Esophagus muscularis mucosa (tissue), 4 donors: ENCODE results near the gene ELAC1.

Experiments
- EP300 ChIP-seq: sonication (generic); formaldehyde crosslinking; IDR thresholded peaks from one replicate; pipeline ENCODE4 v1.6.1; 2017; ENCODE audit warnings: antibody characterized with exemption
- POLR2A ChIP-seq: fragments of 450-650 bp; IDR thresholded peaks from one replicate; pipeline ENCODE4 v1.6.1; 2017; ENCODE audit warnings: antibody characterized with exemption, moderate library complexity, mild to moderate bottlenecking, low read depth
- TF ChIP-seq, protein P1 (sequence below), 3 experiments: fragments of 200-600 bp in 2 of 3; fragments of 450-650 bp in 1 of 3; sonication (generic) in 2 of 3; IDR thresholded peaks; one replicate each; pipeline ENCODE4 v1.5.1; 2017 to 2019; ENCODE audit warnings: antibody characterized with exemption in 3 of 3, mild to moderate bottlenecking in 2 of 3, moderate library complexity in 1 of 3

- TF ChIP-seq POLR2A (no peak), EP300 (no peak)
- TF ChIP-seq, protein P1, sequence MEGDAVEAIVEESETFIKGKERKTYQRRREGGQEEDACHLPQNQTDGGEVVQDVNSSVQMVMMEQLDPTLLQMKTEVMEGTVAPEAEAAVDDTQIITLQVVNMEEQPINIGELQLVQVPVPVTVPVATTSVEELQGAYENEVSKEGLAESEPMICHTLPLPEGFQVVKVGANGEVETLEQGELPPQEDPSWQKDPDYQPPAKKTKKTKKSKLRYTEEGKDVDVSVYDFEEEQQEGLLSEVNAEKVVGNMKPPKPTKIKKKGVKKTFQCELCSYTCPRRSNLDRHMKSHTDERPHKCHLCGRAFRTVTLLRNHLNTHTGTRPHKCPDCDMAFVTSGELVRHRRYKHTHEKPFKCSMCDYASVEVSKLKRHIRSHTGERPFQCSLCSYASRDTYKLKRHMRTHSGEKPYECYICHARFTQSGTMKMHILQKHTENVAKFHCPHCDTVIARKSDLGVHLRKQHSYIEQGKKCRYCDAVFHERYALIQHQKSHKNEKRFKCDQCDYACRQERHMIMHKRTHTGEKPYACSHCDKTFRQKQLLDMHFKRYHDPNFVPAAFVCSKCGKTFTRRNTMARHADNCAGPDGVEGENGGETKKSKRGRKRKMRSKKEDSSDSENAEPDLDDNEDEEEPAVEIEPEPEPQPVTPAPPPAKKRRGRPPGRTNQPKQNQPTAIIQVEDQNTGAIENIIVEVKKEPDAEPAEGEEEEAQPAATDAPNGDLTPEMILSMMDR (IDR thresholded peaks at IDR 0.05) = no peak
Measured at GRCh38 chr18:51006061-51006818, 38.4 kb downstream of the ELAC1 start.
